Activated T-cell treated with anti-CD3 and anti-CD28 coated beads for 4 hours (primary cell): Measurements from ENCODE around the gene ATP2B1.

Experiments
- DNase-seq: peaks from one replicate; pipeline ENCODE4 v3.0.0-alpha.2; 2020

ATP2B1 gene

DNA sequence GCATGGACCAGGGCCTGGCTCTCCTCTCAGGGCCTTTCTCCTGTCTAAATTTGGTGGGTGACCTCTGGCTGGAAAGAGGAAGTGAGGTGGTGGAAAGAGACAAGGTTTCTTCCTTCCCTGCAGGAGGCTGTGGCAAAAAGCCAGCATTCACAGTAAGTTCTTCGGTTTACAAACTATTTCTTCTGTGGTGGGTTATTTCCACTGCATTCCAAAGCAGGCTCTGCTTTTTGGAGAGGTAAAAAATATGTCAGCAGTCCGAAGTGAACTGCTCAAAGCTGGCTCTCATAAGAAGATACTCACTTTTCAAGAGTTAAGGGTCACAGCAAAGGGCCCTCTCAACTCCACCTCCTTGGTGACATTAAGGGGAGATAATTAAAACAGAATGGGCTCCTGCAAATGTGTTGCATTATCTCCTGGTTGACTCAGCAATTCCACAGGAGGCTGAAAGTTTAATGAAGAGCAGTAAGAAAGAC lies 133.9 kb downstream of the ATP2B1 start:
- no peak for DNase-seq

DNA sequence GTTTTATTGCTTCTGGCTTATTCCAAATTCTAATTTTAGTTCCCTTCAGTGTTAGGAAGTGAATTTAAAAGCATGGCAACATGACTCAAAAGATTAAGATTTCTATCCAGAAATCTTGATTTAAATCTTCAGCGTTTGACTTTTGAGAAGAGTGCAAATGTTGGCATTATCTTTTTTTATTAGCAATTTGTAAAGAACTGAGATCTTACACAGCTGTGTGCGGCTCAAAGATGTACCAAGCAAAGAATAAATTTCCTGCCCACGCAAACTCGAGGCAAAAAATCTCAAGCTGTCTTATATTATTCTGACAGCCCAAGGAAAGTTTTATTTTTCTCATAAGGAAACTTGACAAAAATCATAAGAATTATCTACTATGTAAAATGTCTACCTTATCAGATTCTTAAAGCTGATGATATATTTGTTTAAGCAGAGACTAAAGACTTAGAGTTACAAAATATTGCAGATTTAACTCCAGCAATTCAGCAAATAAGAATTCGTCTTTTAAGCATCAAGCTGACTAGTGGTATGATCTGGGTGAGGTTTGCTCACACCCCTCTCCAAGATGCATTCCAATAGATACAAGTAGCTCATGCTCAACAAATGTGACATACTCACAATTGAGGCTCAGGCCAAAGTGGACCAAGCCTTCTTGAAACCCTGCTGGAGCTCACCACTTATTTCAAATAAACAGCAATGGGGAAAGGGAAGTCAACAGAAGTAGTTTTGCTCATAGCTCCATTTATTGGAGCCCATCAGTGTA lies 135.4 kb downstream of the ATP2B1 start:
- no peak for DNase-seq

DNA sequence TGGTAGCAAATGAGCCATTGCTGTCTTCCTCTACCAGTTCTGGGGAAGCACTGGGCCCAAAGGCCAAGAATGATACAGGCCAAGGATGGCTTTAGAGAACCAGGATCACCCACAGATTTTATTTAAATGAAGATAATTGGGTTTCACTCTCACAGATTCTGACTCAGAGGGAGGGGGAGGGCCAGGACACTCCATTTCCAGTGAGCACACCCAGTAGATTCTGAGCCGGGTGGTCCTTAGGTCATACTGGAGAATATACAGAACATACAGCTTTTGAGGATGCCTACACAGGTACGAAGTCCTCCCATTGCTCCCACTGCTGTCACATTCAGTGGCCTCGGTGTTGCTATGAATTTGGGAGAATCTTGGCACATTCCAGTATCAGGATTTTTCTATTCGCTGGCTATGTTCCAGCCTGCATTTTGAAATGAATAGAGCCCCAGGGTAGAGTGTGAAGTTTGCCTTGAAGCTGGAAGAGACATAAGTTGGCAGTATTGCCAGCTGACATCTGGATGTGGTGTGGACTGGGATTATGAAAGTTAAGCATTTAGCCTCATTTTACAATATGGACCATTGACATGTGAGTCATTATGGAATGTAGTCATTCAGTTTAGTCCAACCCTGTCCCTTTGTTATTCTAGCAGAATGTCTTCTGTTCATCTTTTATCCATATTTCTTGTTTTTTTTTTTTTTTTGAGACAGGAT lies 137.0 kb downstream of the ATP2B1 start:
- DNase-seq: no peak

DNA sequence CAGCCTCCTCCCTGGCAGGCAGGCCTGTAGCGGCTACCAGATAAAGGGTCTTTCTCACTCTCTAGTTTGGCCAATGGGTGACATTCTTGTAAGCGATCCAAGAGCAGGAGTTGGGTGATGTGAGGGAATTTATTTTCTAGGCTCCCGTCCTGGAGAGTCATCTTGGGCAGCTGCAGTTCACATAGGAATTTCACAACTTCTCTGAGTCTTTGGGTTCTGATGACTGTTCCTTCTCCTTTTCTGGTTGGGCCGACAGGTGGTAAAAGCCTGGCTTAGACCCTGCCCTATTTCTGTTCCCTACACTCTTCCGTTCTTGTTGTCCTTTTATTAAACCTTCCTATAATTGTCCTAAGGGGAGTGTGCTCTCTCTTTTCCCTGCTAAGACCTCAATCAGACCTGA lies 140.2 kb downstream of the ATP2B1 start:
- no peak for DNase-seq

DNA sequence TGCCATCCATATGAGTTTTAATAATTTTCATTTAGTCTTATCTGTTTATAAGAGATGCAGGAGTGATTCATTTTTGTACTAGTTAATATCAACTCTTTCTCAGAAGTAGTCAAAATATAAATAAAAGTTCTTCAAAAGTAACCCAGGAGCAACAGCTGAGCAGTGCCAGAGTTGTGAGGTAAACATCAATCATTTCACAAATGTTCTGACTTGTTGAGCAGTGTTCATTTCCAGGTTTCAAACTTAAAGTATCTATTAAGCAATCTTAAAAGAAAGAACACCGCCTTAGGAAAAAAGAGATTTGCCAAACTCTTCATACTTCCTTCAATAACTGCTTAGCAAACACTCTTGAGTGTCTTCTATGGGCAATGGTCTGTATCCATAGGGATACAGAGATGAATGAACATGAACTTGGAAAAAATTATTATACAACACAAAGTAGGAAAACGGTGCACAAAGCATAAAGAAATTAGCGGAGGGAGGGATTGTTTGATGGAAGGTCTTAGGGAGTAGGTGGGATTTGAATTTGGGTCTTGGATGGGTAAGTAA lies 140.9 kb downstream of the ATP2B1 start:
- DNase-seq: no peak

DNA sequence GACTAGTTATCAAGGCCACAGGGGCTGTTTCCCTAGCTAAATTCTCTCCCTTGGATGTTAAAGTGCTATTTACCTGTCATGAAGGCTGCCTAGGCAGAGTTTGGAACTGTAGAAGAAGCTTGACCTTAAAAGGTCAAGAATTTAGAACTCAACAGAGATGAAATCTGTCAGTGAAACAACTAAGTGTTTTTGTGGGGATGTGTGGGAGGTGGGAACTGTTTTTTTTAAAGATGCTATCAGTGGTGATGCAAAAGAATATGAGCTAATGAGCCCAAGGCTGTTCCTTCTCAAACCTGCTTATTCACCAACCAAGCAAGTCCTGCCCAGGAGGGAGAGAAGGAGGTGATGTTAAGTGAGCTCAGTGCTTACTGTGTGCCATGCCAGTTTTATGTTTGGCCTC lies 142.0 kb downstream of the ATP2B1 start:
- no peak for DNase-seq

DNA sequence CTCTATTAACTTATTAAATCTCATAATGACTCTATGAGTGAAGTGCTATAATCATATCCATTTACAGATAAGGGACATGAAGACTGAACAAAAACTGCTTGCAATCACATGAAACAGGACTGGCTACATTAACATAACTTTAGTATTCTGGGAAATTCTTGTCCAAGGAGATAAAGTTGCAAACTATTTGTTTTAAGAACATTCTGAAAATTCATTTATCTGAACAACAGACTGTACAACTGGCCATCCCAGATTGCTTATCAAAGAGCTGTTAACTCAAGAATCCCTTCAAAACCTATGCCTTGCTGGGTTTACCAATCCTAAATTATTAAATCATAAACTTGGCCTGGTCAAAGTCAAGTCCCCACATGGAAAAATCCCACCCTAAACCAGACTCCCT lies 143.6 kb downstream of the ATP2B1 start:
- DNase-seq: no peak

DNA sequence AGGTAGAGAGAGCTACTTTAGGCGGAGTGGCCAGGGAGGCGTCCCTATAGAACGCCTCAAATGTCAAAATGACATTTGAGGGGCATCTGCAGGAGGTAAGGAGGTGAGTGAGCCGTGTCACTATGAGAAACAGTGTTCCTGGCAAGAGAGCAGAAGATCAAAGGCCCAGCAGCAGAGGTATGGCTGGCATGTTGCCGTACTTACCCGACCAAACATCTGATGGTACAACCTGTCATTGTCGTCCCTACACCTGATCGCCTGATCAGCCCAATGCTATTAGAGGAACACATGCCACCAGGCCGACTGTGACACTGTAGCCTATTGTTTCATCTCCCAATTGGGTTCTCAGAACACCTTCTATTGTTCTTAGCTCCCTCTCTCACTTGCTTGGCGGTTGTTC lies 148.9 kb downstream of the ATP2B1 start:
- no peak for DNase-seq

DNA sequence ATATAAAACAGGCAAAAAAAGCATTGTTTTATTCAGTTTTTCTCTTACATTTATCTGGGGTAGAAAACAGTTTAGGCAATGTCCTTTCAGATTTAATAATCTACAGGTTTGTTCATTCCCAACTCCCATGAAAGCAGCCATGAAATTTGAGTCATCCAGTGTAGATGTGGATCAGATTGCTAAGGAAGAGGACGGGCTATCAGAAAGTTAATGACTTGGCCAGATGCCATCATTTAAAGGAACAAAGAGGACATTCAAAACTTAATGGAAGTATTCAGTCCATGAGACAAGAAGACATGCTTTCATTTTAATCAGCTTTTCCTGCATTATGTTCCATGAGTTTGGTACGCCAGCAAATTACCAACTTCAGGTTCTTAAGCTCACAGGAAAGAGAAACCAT lies 151.7 kb downstream of the ATP2B1 start:
- DNase-seq: no peak

DNA sequence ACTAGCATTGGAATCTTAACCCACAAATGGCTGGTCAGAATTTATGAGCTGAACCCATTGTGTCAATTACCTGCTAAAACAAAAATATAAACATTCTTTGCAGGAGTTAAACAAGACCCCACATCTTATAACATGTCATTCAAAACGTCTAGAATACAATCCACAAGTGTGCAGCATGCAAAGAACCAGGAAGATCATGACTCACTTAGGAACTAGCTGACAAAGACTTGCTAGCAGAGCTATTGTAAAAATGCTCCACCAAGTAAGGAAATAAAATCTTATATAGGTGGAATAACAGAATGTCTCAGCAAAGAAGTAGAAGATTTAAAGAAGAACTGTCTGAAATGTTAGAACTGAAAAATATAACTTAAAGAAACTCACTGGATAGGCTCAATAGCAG lies 156.3 kb downstream of the ATP2B1 start:
- DNase-seq: no peak

DNA sequence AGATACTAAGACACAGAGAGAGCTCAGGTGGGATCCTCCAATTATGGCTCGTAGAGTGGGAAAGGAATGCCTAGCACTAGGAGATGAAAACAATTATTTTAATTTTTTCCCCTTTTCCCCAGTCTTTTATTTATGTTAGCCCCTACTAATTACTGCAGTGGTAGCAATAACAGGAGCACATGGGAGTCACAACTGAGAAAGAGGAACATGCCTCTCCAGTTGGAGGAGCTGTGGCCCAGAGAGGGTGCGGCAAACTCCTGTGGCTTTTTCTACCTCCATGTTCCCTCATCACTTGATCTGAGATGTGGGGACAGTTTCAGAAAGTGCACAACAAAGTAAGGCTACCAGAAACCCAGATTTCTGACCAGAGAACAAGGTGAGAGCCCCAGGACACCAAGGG lies 156.9 kb downstream of the ATP2B1 start:
- no peak for DNase-seq

DNA sequence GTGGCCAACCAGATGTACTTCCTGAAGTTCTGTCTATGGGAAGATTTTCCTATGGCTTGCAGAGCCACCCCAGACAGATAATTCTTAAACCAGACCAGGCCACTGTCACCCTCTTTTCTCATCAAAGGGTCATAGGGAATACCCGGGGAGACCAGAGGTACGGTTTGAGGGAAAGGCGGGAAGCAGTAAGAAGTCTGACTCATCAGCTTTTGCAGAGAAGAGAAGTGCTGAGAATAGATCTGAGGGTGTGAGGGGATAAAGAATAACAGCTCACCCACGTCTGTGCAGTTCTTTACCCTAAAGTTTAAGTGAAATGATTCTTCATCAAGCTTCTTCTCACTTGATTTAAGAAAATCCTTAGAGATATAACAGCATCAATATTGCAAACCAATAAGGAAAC lies 161.5 kb downstream of the ATP2B1 start:
- DNase-seq: no peak

DNA sequence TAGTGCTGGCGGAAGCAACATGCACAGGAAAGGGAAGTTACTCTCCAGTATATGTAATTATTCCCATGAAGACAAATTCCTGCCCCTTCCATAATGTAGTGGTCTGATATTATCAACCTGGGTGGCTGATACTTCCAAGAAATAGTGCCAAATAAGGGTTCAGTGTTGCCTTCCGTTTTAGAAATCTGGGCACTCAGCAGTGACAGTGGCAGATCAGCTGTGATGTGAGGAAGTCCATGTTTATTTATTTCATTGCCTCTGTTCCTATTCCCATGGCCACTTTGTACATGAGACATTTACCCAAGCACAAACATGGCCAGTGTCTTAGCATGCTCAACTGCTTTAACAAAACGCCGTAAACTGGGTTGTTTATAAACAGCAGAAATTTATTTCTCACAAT lies 162.5 kb downstream of the ATP2B1 start:
- no peak for DNase-seq

DNA sequence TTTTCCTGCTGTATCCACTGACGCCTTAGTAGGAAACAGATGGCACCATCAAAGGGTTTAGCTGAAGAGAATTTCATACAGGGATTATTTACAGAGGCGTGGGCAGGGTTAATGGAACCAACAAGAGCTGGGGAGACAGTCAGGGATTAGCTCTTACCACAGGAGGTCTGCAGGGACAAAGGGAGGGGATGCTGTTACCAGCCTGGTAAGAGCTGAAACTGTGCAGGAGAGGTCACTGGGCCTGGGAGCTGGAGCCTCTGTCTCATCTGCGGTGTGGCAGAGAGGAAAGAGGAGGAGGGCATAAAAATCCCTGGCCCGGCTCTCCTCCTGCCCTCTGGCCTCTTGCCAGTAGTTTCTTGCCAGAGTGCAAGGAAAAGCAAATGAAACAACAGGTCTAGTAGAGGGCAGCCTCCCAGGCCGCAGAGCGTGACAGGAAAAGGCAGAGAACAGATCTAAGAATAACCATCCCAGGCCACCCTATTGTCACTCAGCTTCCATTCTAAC lies 163.9 kb downstream of the ATP2B1 start:
- no peak for DNase-seq

DNA sequence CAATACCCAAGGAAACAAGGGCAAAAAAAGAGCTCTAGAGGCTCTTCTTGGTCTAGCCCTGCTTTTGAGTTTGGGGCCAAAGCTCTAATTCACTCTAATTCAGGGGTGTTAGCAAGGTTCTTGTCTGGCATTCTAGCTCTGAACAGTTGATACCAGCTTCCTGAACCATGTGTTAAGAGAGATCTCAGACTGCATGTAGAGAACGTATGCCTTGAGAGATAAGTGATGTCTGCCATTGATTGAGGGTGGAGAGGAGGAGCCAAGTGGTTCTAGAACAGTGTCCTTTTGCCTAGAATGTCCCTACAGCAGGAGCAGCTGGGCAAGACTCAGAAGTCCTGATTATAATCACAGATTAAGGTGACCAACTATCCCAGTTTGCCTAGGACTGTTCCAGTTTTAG lies 164.6 kb downstream of the ATP2B1 start:
- DNase-seq: no peak

DNA sequence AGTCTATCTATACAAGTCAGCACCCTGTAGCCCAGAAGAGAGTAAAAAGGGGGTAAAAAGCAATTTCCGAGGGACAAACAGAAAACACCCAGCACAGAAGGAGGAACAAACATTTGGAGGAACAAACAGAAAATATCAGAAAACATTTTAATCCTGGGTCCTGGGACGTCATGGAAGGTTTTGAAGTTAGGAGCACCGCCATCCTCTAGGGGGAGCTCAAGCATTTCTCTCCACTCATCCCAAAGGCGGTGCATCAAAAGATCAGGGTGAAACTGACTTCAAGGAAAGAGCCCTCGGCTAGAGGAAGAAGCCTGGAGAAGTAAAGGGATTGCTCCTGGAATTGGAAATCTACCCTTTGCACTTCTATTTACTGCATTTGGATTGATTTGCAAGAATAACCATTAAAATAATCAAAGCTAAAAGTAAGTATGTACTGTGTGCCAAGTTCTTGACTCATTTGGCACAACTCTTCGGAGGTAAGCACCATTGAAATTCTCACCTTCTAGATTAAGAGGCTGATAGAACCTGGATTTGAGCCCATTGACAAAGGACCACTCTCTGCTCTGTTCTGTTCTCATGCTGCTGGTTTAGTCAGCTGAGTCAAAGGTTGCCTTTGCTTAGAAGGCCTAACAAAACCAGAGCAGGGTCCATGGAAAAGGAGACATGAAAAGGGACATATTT lies 165.6 kb downstream of the ATP2B1 start:
- DNase-seq: peak; percentile 54

DNA sequence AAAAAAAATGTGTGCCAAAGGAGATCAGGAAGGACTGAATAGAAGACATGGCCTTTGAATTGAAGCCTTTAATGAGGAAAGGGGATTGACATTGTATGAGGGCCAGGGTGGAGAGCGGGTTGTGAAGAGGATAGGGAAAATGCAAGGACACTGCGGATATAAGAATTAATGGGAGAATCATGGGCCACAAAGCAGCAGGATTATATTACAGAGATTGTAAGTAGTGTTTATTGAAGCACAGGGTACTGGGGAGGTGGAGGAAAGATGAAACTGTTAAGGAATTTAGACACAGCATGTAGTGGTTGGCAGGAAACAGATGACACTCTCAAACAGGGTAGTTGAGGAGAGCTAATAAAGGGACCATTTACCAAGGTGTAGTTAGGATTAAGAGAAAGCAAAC lies 166.4 kb downstream of the ATP2B1 start:
- DNase-seq: no peak

DNA sequence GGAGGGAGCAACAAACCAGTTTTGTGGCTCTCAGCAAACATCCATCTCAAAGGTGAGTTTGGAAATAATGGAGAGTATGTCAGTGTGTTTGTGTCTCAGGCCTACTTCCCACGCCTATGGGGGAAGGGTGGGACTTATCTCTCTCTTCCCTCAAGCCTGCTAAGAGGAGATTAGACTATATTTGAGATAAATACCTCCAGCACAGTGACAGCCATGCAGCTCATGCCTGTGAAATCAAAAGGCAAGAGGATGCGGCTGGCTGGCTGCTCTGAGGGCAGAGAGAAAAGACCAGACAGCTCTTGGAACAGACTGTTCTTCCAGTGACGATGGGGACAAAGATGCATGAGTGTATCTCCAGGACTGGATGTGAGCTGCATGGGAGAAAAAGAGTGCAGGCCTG lies 168.1 kb downstream of the ATP2B1 start:
- no peak for DNase-seq

DNA sequence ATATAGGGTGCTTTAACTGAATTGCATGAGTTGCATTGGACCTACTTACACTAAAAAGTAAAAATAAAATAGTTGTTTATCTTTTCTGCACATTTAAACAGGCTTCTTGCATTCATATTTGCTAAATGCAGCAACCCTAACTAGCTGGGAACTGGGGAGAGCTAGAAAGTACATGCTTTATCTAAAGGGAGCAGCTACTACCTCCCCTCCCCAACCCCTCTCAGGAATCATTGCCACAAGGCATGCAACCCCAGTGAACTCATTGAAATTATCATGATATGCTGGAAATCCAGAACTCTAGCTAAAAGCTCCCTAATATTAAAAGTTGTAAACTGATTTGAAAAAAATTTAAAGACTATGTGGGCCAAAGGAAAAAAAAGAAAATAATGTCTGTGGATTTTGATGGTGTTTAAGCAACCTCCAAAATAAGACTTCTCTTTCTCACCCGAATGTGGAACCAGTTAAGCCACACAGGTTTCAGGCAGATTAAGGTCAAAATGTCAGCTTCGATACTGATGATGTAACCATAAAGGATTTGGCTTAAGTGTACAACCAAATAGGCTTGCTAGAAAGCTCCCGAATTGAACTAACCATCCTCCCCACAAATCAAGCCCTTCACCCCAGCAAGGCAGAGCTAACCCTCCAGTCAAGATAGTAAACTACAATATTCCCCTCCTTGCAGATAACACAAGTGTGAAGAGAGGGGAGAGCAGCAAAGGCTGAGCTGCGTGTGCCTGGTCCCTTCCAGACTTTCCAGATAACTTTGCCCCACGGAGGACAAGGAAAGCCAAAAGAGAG lies 169.0 kb downstream of the ATP2B1 start:
- no peak for DNase-seq

DNA sequence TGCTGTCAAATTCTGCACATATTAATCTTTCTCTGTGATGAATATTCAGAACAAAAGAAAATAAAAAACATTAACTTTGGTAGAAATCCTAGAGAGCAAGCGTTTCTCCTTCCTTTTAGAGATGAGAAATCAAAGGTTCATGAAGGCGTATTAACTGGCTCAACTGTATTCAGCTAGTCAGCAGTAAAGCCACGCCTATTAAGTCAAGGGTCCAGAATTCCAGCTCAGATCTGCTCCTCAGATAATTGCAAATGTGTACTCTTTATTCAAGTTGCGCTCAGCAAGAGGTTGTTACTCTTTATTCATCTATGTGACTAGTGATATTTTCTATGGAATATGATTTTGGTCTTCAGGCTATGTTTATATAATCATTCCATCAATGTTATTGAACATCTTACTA lies 169.7 kb downstream of the ATP2B1 start:
- DNase-seq: no peak
